Mesenteric fat pad (tissue), 1 donor: ENCODE results near the gene PCED1A. TPM values are rescaled to one million over a fixed set of nuclear protein-coding genes. Genes with fewer than 3 reads are reported as not detected.
"Not testable (repeated sequence)": the region's sequence is repeated elsewhere in the genome, so short reads cannot be mapped to it uniquely, and the experiment has no call there.

Experiments
- DNase-seq: peaks from one replicate; pipeline ENCODE4 v3.0.0-alpha.2; 2020; ENCODE audit warnings: low spot score
- total RNA-seq: library from RNA; stranded (reverse); fragmentation: NEBNext Ultra II Directional; extraction: Animal tissue kit (Norgen Biotek cat#: 25700); gene quantifications from one replicate; pipeline ENCODE4 v1.2.1, GENCODE V29; 2021
- donor health status: DM: yes; HTN: yes; CAD: no.

PCED1A gene
- total RNA-seq, 1 donor from 2014 or later, result 28.5 TPM

- not testable (repeated sequence) for DNase-seq
These were observed 9.2 kb downstream of the PCED1A start for GRCh38 chr20:2831206-2831605.

GRCh38 chr20:2829376-2829775 lies 11.1 kb downstream of the PCED1A start:
- DNase-seq, result peak; percentile 55

GRCh38 chr20:2826655-2827054 lies 13.8 kb downstream of the PCED1A start:
- no peak for DNase-seq

GRCh38 chr20:2825761-2826160 lies 14.7 kb downstream of the PCED1A start:
- no peak for DNase-seq

GRCh38 chr20:2822073-2822472 lies 18.4 kb downstream of the PCED1A start:
- no peak for DNase-seq

- no peak for DNase-seq
These were observed 19.3 kb downstream of the PCED1A start for GRCh38 chr20:2820896-2821869.

GRCh38 chr20:2820084-2820895 lies 20.2 kb downstream of the PCED1A start:
- no peak for DNase-seq

- peak; percentile 85 for DNase-seq
These were observed 22.4 kb downstream of the PCED1A start for GRCh38 chr20:2817891-2818595.

GRCh38 chr20:2817341-2817726 lies 23.1 kb downstream of the PCED1A start:
- DNase-seq, result no peak

GRCh38 chr20:2816583-2817340 lies 23.7 kb downstream of the PCED1A start:
- peak; percentile 88 for DNase-seq

- peak; percentile 74 for DNase-seq
These were observed 24.3 kb downstream of the PCED1A start, which contains the start of gene TMEM239 for GRCh38 chr20:2816030-2816582. TSS of gene TMEM239 (plus strand) at chr20:2816364. CDS start at chr20:2816555, 191 bp downstream.

GRCh38 chr20:2815242-2815900 lies 25.1 kb downstream of the PCED1A start:
- peak; percentile 86 for DNase-seq

- DNase-seq, result peak; percentile 64
These were observed 25.8 kb downstream of the PCED1A start, which contains the start of gene C20orf141 for GRCh38 chr20:2814587-2815051. TSS of gene C20orf141 (plus strand) at chr20:2814987. CDS start at chr20:2815185, 198 bp downstream.

- no peak for DNase-seq
These were observed 26.4 kb downstream of the PCED1A start for GRCh38 chr20:2814076-2814475.

GRCh38 chr20:2812189-2812588 lies 28.3 kb downstream of the PCED1A start:
- no peak for DNase-seq

GRCh38 chr20:2809690-2810089 lies 30.8 kb downstream of the PCED1A start:
- DNase-seq, result peak; percentile 37

- peak; percentile 76 for DNase-seq
These were observed 32.5 kb downstream of the PCED1A start for GRCh38 chr20:2807929-2808328.

GRCh38 chr20:2807019-2807418 lies 33.4 kb downstream of the PCED1A start:
- DNase-seq, result no peak

GRCh38 chr20:2806351-2806701 lies 34.1 kb downstream of the PCED1A start:
- no peak for DNase-seq
